ENCODE measurements around the gene TANC1. TPM values are rescaled to one million over a fixed set of nuclear protein-coding genes. Genes with fewer than 3 reads are reported as not detected.

TANC1 gene
- total and polyA plus RNA-seq, 7 donors: 3.6 to 74.5 (median 47.0) TPM

- TF ChIP-seq POLR2AphosphoS5 (IDR thresholded peaks at IDR 0.05) (no peak), EP300 (IDR thresholded peaks at IDR 0.05) (no peak), CTCF (IDR thresholded peaks at IDR 0.05) (no peak), POLR2A (IDR thresholded peaks at IDR 0.05) (no peak)
- Histone ChIP-seq H3K4me3 (no peak overlapping the region), H3K27ac (no peak overlapping the region), H3K27me3 (no peaks in the 10 kb centered on the region), H3K9me3 (no peaks in the 10 kb centered on the region), H3K36me3 (peaks cover 0 to 43% (median 26%) of the 10 kb centered on the region in 4 donors), H3K4me1 (peaks cover 0 to 24% (median 10%) of the 10 kb centered on the region in 4 donors)
- intact Hi-C loops (cut with DNase I): no loop called here
- no peak for DNase-seq
- 87 to 96% methylated on average over 3 of the region's 3 CpGs for WGBS, 2 donors
Observed at GRCh38 chr2:159214325-159214865, 246.0 kb downstream of the TANC1 start.

- DNase-seq: no peak
- intact Hi-C loops (cut with DNase I): no loop called here
- peaks cover 0 to 18% (median 8%) of the 10 kb centered on the region in 4 donors for H3K4me1 ChIP-seq
- H3K27ac ChIP-seq: no peak overlapping the region
- TF ChIP-seq EP300 (IDR thresholded peaks at IDR 0.05) (no peak), POLR2A (IDR thresholded peaks at IDR 0.05) (no peak), POLR2AphosphoS5 (IDR thresholded peaks at IDR 0.05) (no peak), CTCF (IDR thresholded peaks at IDR 0.05) (no peak)
- H3K36me3 ChIP-seq: peaks cover 0 to 50% (median 31%) of the 10 kb centered on the region in 4 donors
- 94 to 96% methylated on average over 7 of the region's 7 CpGs for WGBS, 2 donors
- no peaks in the 10 kb centered on the region for H3K27me3 ChIP-seq
- H3K4me3 ChIP-seq: no peak overlapping the region
- H3K9me3 ChIP-seq: no peaks in the 10 kb centered on the region
Observed at GRCh38 chr2:159215116-159215515, 246.7 kb downstream of the TANC1 start.

- TF ChIP-seq POLR2A (IDR thresholded peaks at IDR 0.05): no peak
- no peak for TF ChIP-seq POLR2AphosphoS5 (IDR thresholded peaks at IDR 0.05)
- TF ChIP-seq EP300 (IDR thresholded peaks at IDR 0.05): no peak
- TF ChIP-seq CTCF (IDR thresholded peaks at IDR 0.05): no peak
- WGBS, 2 donors: 90 to 91% methylated on average over 5 of the region's 5 CpGs
- no peak overlapping the region for H3K27ac ChIP-seq
- H3K27me3 ChIP-seq: no peaks in the 10 kb centered on the region
- H3K4me1 ChIP-seq: no peaks in the 10 kb centered on the region
- intact Hi-C loops (cut with DNase I): no loop called here
- H3K36me3 ChIP-seq: peaks cover 0 to 76% (median 37%) of the 10 kb centered on the region in 4 donors
- H3K4me3 ChIP-seq: no peak overlapping the region
- no peak for DNase-seq
- H3K9me3 ChIP-seq: no peaks in the 10 kb centered on the region
Observed at GRCh38 chr2:159217676-159218075, 249.2 kb downstream of the TANC1 start.

- 95 to 96% methylated on average over 6 of the region's 6 CpGs for WGBS, 2 donors
- H3K36me3 ChIP-seq: peaks cover 0 to 83% (median 37%) of the 10 kb centered on the region in 4 donors
- H3K4me3 ChIP-seq: no peak overlapping the region
- DNase-seq: no peak
- intact Hi-C loops (cut with DNase I): no loop called here
- no peaks in the 10 kb centered on the region for H3K4me1 ChIP-seq
- no peak overlapping the region for H3K27ac ChIP-seq
- no peaks in the 10 kb centered on the region for H3K9me3 ChIP-seq
- TF ChIP-seq POLR2AphosphoS5 (IDR thresholded peaks at IDR 0.05) (no peak), EP300 (IDR thresholded peaks at IDR 0.05) (no peak), POLR2A (IDR thresholded peaks at IDR 0.05) (no peak), CTCF (IDR thresholded peaks at IDR 0.05) (no peak)
- no peaks in the 10 kb centered on the region for H3K27me3 ChIP-seq
Observed at GRCh38 chr2:159218389-159218788, 249.9 kb downstream of the TANC1 start.

Data from sigmoid colon (tissue), 7 donors.